ENCODE measurements around the gene LMNA.

GRCh38 chr1:156076609-156077429 lies 37.7 kb upstream of the LMNA start:
- TF ChIP-seq POLR2AphosphoS5 (IDR thresholded peaks at IDR 0.05) (no peak), CTCF (IDR thresholded peaks at IDR 0.05) (no peak), POLR2A (IDR thresholded peaks at IDR 0.05) (no peak), EP300 (IDR thresholded peaks at IDR 0.05) (no peak)

Measured in stomach (tissue), 4 donors.